H1 (cell line): ENCODE measurements around the gene METTL1. TPM values are rescaled to one million over a fixed set of nuclear protein-coding genes. Genes with fewer than 3 reads are reported as not detected.

ENCODE experiments used
- CTCF ChIA-PET: fragments of 300-600 bp; sonication (Branson Sonifier 250); formaldehyde crosslinking; loops from one replicate; lab custom pipeline; 2021; ENCODE audit not compliant: partially characterized antibody; lab: Charles Lee
- POLR2A ChIA-PET: fragments of 300-600 bp; sonication (Branson Sonifier 250); formaldehyde crosslinking; loops from one replicate; lab custom pipeline; 2021; ENCODE audit warnings: inconsistent platforms; ENCODE audit not compliant: partially characterized antibody; lab: Charles Lee
- DNase-seq, 2 experiments: peaks; one replicate each; pipeline versions ENCODE4 v3.0.0 to v3.0.0-alpha.2; 2010 to 2022; ENCODE audit warnings: low spot score in 2 of 2, low read depth in 1 of 2, mixed read lengths in 1 of 2
- FAIRE-seq: peaks from 2 replicates; lab custom pipeline; 2011; peaks lifted over from hg19 to GRCh38; lab: Jason Lieb, UNC
- H2AFZ ChIP-seq: 2 replicates; pipeline ENCODE4 v1.8.1; 2012; ENCODE audit warnings: low read length, inconsistent platforms
- H2AK5ac ChIP-seq: 2 replicates; pipeline ENCODE4 v1.6.1; 2013; ENCODE audit warnings: low read depth, low read length
- H2BK120ac ChIP-seq: replicated peaks from 2 replicates; pipeline ENCODE3; 2013; ENCODE audit warnings: low read depth, low read length, inconsistent platforms
- H2BK12ac ChIP-seq: 2 replicates; pipeline ENCODE4 v1.6.1; 2013; ENCODE audit warnings: low read depth, low read length
- H2BK15ac ChIP-seq: 2 replicates; pipeline ENCODE4 v1.6.1; 2013; ENCODE audit warnings: low read length
- H2BK20ac ChIP-seq: 2 replicates; pipeline ENCODE4 v1.6.1; 2013; ENCODE audit warnings: low read length
- H2BK5ac ChIP-seq: 2 replicates; pipeline ENCODE4 v1.6.1; 2013; ENCODE audit warnings: low read depth, low read length
- H3K14ac ChIP-seq: 2 replicates; pipeline ENCODE4 v1.6.1; 2013; ENCODE audit warnings: inconsistent platforms; ENCODE audit not compliant: insufficient read length
- H3K18ac ChIP-seq: 2 replicates; pipeline ENCODE4 v1.6.1; 2013; ENCODE audit warnings: low read length; ENCODE audit errors: extremely low read depth
- H3K23ac ChIP-seq: 2 replicates; pipeline ENCODE4 v1.6.1; 2013; ENCODE audit warnings: inconsistent platforms; ENCODE audit not compliant: insufficient read length
- H3K23me2 ChIP-seq: 2 replicates; pipeline ENCODE4 v1.6.1; 2013; ENCODE audit warnings: low read depth, low read length
- H3K27ac ChIP-seq: 2 replicates; pipeline ENCODE4 v1.6.1; 2011; ENCODE audit warnings: low read depth, low read length, inconsistent platforms
- H3K27me3 ChIP-seq, 4 experiments: replicated peaks in 1 of 4; 1 replicate in 1 of 4; 2 replicates in 3 of 4; pipeline versions ENCODE4 v1.6.1 to v1.8.1; 2011 to 2013; ENCODE audit warnings: low read length in 3 of 4, mild to moderate bottlenecking in 3 of 4, inconsistent platforms in 2 of 4, mixed read lengths in 2 of 4, moderate library complexity in 1 of 4; ENCODE audit not compliant: control insufficient read depth in 3 of 4, insufficient read depth in 3 of 4; ENCODE audit errors: extremely low read depth in 1 of 4
- H3K36me3 ChIP-seq, 4 experiments: 2 replicates each; pipeline versions ENCODE4 v1.6.1 to v1.8.1; 2011 to 2013; ENCODE audit warnings: mild to moderate bottlenecking in 4 of 4, low read length in 3 of 4, moderate library complexity in 2 of 4, control low read depth in 1 of 4, inconsistent platforms in 1 of 4; ENCODE audit not compliant: insufficient read depth in 4 of 4, control insufficient read depth in 2 of 4
- H3K4ac ChIP-seq: replicated peaks from 2 replicates; pipeline ENCODE3; 2013; ENCODE audit warnings: low read length, low read depth, mixed read lengths, inconsistent platforms; ENCODE audit not compliant: insufficient read length
- H3K4me1 ChIP-seq, 4 experiments: replicated peaks in 1 of 4; 1 replicate in 1 of 4; 2 replicates in 3 of 4; pipeline versions ENCODE4 v1.6.1 to v1.8.1; 2011 to 2013; ENCODE audit warnings: low read length in 3 of 4, inconsistent platforms in 2 of 4, mixed read lengths in 1 of 4; ENCODE audit not compliant: insufficient read depth in 4 of 4, control insufficient read depth in 3 of 4
- H3K4me2 ChIP-seq, 2 experiments: 2 replicates each; pipeline versions ENCODE4 v1.6.1 to v1.8.1; 2011 to 2013; ENCODE audit warnings: low read depth in 2 of 2, low read length in 2 of 2, control low read depth in 1 of 2, inconsistent platforms in 1 of 2, mild to moderate bottlenecking in 1 of 2; ENCODE audit not compliant: insufficient read depth in 1 of 2
- H3K4me3 ChIP-seq, 4 experiments: fragments of 200-600, 300-600 bp in 1 of 4; sonication (generic), shearing (Covaris generic), sonication (Bioruptor Twin) in 1 of 4; 2 replicates each; pipeline versions ENCODE4 v1.5.1 to v1.8.1; 2011 to 2016; ENCODE audit warnings: low read length in 4 of 4, low read depth in 3 of 4, control low read depth in 2 of 4, inconsistent platforms in 2 of 4, mild to moderate bottlenecking in 2 of 4, mixed read lengths in 1 of 4, moderate library complexity in 1 of 4; ENCODE audit not compliant: insufficient read depth in 2 of 4; ENCODE audit errors: extremely low read depth in 1 of 4
- H3K56ac ChIP-seq: replicated peaks from 2 replicates; pipeline ENCODE3; 2013; ENCODE audit warnings: low read depth, mild to moderate bottlenecking, mixed read lengths, low read length, inconsistent platforms; ENCODE audit not compliant: insufficient read length
- H3K79me1 ChIP-seq: 2 replicates; pipeline ENCODE4 v1.6.1; 2013; ENCODE audit warnings: low read depth, low read length, control low read depth
- H3K79me2 ChIP-seq, 2 experiments: 2 replicates each; pipeline versions ENCODE4 v1.6.1 to v1.8.1; 2012 to 2013; ENCODE audit warnings: low read length in 2 of 2, mild to moderate bottlenecking in 2 of 2, inconsistent platforms in 1 of 2; ENCODE audit not compliant: insufficient read depth in 2 of 2, control insufficient read depth in 1 of 2
- H3K9ac ChIP-seq, 4 experiments: replicated peaks in 1 of 4; 1 replicate in 1 of 4; 2 replicates in 3 of 4; pipeline versions ENCODE4 v1.6.1 to v1.8.1; 2011 to 2013; ENCODE audit warnings: low read depth in 3 of 4, low read length in 3 of 4, control low read depth in 2 of 4, mild to moderate bottlenecking in 2 of 4, moderate library complexity in 2 of 4, inconsistent platforms in 1 of 4; ENCODE audit errors: extremely low read depth in 1 of 4
- H3K9me3 ChIP-seq, 2 experiments: 2 replicates each; pipeline versions ENCODE4 v1.6.1 to v1.8.1; 2012 to 2013; ENCODE audit warnings: mild to moderate bottlenecking in 2 of 2, moderate library complexity in 2 of 2, control low read depth in 1 of 2, inconsistent platforms in 1 of 2, low read depth in 1 of 2, low read length in 1 of 2, mixed read lengths in 1 of 2; ENCODE audit not compliant: insufficient read depth in 2 of 2
- H4K20me1 ChIP-seq, 2 experiments: replicated peaks in 1 of 2; 2 replicates each; pipeline versions ENCODE3 to v1.8.1; 2011 to 2013; ENCODE audit warnings: inconsistent platforms in 2 of 2, low read length in 2 of 2, mild to moderate bottlenecking in 1 of 2; ENCODE audit not compliant: insufficient read depth in 2 of 2, control insufficient read depth in 1 of 2
- H4K5ac ChIP-seq: 2 replicates; pipeline ENCODE4 v1.6.1; 2013; ENCODE audit warnings: low read length, low read depth, mixed read lengths, inconsistent platforms; ENCODE audit not compliant: insufficient read length
- H4K8ac ChIP-seq: 2 replicates; pipeline ENCODE4 v1.8.0; 2013; ENCODE audit warnings: mild to moderate bottlenecking, moderate library complexity, low read length, inconsistent platforms; ENCODE audit not compliant: insufficient read depth; ENCODE audit errors: extremely low read depth
- H4K91ac ChIP-seq: replicated peaks from 2 replicates; pipeline ENCODE3; 2013; ENCODE audit warnings: low read length, mixed read lengths, inconsistent platforms; ENCODE audit not compliant: insufficient read length
- KDM4A ChIP-seq: IDR thresholded peaks from one replicate; pipeline ENCODE4 v1.7.1; 2012; ENCODE audit warnings: low read depth, mild to moderate bottlenecking, moderate library complexity, low read length, inconsistent platforms; ENCODE audit not compliant: severe bottlenecking
- POLR2A ChIP-seq, 2 experiments: IDR thresholded peaks; 1 replicate in 1 of 2; 2 replicates in 1 of 2; pipeline ENCODE4 v1.6.1; 2011; ENCODE audit warnings: low read depth in 2 of 2, low read length in 2 of 2, mild to moderate bottlenecking in 2 of 2; ENCODE audit errors: control extremely low read depth in 1 of 2
- RBBP5 ChIP-seq: IDR thresholded peaks from 2 replicates; pipeline ENCODE4 v1.7.1; 2012; ENCODE audit warnings: low read depth, mild to moderate bottlenecking, inconsistent platforms, low read length, moderate library complexity, borderline replicate concordance
- SIN3A ChIP-seq, 2 experiments: IDR thresholded peaks in 1 of 2; conservative IDR thresholded peaks in 1 of 2; 2 replicates each; pipeline ENCODE4 v1.6.1; 2011 to 2012; ENCODE audit warnings: low read length in 2 of 2, improper control_type of control experiment in 1 of 2, low read depth in 1 of 2, mild to moderate bottlenecking in 1 of 2
- SP2 ChIP-seq: IDR thresholded peaks from 2 replicates; pipeline ENCODE4 v1.6.1; 2012; ENCODE audit warnings: mild to moderate bottlenecking, low read length, inconsistent platforms
- WGBS, 2 experiments: shearing (Covaris generic) in 1 of 2; methylation state at CpG; one replicate each; pipeline versions ENCODE4 v1.1.6 to v1.1.7; 2013 to 2015; ENCODE audit warnings: low lambda C conversion rate in 2 of 2, mixed read lengths in 2 of 2, inconsistent platforms in 1 of 2, low coverage in 1 of 2, missing lambda C conversion rate in 1 of 2; ENCODE audit not compliant: insufficient replicate concordance in 2 of 2, insufficient coverage in 1 of 2, insufficient read length in 1 of 2; ENCODE audit errors: extremely low coverage in 1 of 2, missing lambda C conversion rate in 1 of 2; 5-methylcytosine and 5-hydroxymethylcytosine counted together
- polyA plus RNA-seq, 7 experiments: library from polyadenylated mRNA; depleted of rRNA in 3 of 7; stranded (reverse) in 5 of 7; unstranded in 2 of 7; fragments of >200 nt in 5 of 7; fragments of 200-250 nt in 2 of 7; gene quantifications; 1 replicate in 5 of 7; 2 replicates in 1 of 7; 4 replicates in 1 of 7; pipeline versions ENCODE4 v1.2.1 to v1.2.3, GENCODE V29; 2011 to 2013; ENCODE audit warnings: missing spikeins in 2 of 7, mixed read lengths in 2 of 7
- total RNA-seq: library from RNA; stranded (reverse); fragmentation: NEBNext Ultra II Directional; extraction: Animal tissue kit (Norgen Biotek cat#: 25700); gene quantifications from 2 replicates; pipeline ENCODE4 v1.2.1, GENCODE V29; 2021

METTL1 gene
- total and polyA plus RNA-seq, 2 of the 8 experiments (the other 6 are each of a cell fraction or from before 2014, with no cell fraction given) = 40.5 to 46.0 TPM

- Histone ChIP-seq H4K5ac (no peak overlapping the region), H3K23ac (no peak overlapping the region), H3K18ac (no peak overlapping the region), H3K14ac (no peak overlapping the region), H2BK20ac (no peak overlapping the region), H2BK5ac (peak overlapping the region; percentile 87; the same call in 1 of the 2 replicates), H2BK12ac (0 out of 2 replicates have a peak overlapping the region, but pooled peaks have one; percentile 11), H4K91ac (no peak overlapping the region), H2BK120ac (no peak overlapping the region), H3K56ac (peak overlapping the region; percentile 52), H3K79me2 (peaks cover 12 to 20% of the 10 kb centered on the region in 2 experiments), H2AFZ (no peak overlapping the region), H4K20me1 (peaks cover under 1 to 2% of the 10 kb centered on the region in 2 experiments), H3K4me3 (peak overlapping the region; percentile 96 to 99 (median 98)), H2AK5ac (peak overlapping the region; percentile 66), H3K4me2 (peak overlapping the region; percentile 95 to 96), H3K4ac (peak overlapping the region; percentile 47), H4K8ac (peak overlapping the region; percentile 97), H3K9me3 (no peaks in the 10 kb centered on the region), H3K4me1 (peaks cover 4 to 20% (median 5%) of the 10 kb centered on the region in 4 experiments; a peak in 6 of 7 replicates), H3K79me1 (peaks cover 15% of the 10 kb centered on the region), H3K23me2 (peaks cover 18% of the 10 kb centered on the region), H3K36me3 (peaks cover 21 to 49% (median 36%) of the 10 kb centered on the region in 4 experiments), H3K27ac (peak overlapping the region; percentile 86; the same call in 1 of the 2 replicates), H3K9ac (peak overlapping the region in 3 of 4 experiments; percentile 96 to 99 (median 96); a peak in 6 of 7 replicates), H3K27me3 (peaks cover 3 to 14% (median 8%) of the 10 kb centered on the region in 4 experiments), H2BK15ac (no peak overlapping the region; the same call in 1 of the 2 replicates)
- no peak for DNase-seq
- TF ChIP-seq SP2 = no peak
- TF ChIP-seq SIN3A (conservative IDR thresholded peaks at IDR 0.05 in 1 of 2, IDR thresholded peaks at IDR 0.05 in 1 of 2; ENCODE audit: low read depth in 1 of 2, low read length in 2 of 2) = 0 out of 4 replicates have a peak, but pooled peaks of 1 of the 2 experiments have one; percentile 6
- TF ChIP-seq POLR2A (IDR thresholded peaks at IDR 0.05; ENCODE audit: control extremely low read depth in 1 of 2, low read depth in 2 of 2, low read length in 2 of 2) = peak in 1 of 2 experiments; percentile 43; a peak in 1 of 3 replicates
- TF ChIP-seq RBBP5 = no peak
- no peak for TF ChIP-seq KDM4A
- WGBS, 2 experiments = 90% methylated on average over 15 of the region's 15 CpGs; no CpG with 5 or more reads in 1 of the 2 experiments
- POLR2A ChIA-PET = interaction anchor here (0.7 to 5.3 kb wide), 8 partner anchors 9 to 226 kb away, joined by 3 to 25 read pairs (median 3); partner anchors contain the start of gene AGAP2
- CTCF ChIA-PET = interaction anchor here (1.0 to 1.6 kb wide), 3 partner anchors 8 to 24 kb away, joined by 3 to 8 read pairs (median 7); no protein-coding TSS in a partner anchor
- FAIRE-seq = no peak
Measured at GRCh38 chr12:57750561-57751431, 21.1 kb downstream of the METTL1 start.
